Measurements from ENCODE around the gene FBXO36.

- TF ChIP-seq POLR2A (IDR thresholded peaks at IDR 0.05) (no peak), CTCF (IDR thresholded peaks at IDR 0.05 in 4 of 5, conservative IDR thresholded peaks at IDR 0.05 in 1 of 5) (no peak)
Observed at GRCh38 chr2:229901819-229902218, 20.5 kb upstream of the FBXO36 start.

All from gastrocnemius medialis (tissue), 4 donors.